Endothelial cell of umbilical vein (primary cell): Measurements from ENCODE around the gene CS. TPM values are rescaled to one million over a fixed set of nuclear protein-coding genes. Genes with fewer than 3 reads are reported as not detected.

Source experiments
- BruUV-seq: library from RNA; stranded (reverse); fragments of 400-500 nt; replicated peaks from 2 replicates; lab custom pipeline; 2021; lab: Mats Ljungman, UMichigan
- CTCF ChIA-PET: fragments of 300-600, 350-600 bp; sonication (Branson Sonifier 250); formaldehyde crosslinking; loops from one replicate; lab custom pipeline; 2021; ENCODE audit warnings: antibody characterized with exemption, inconsistent platforms; lab: Charles Lee
- POLR2A ChIA-PET: fragments of 300-600, 350-600 bp; sonication (Branson Sonifier 250); formaldehyde crosslinking; loops from one replicate; lab custom pipeline; 2021; ENCODE audit warnings: antibody characterized with exemption, inconsistent platforms; lab: Charles Lee
- DNase-seq: peaks from one replicate; pipeline ENCODE4 v3.0.0-alpha.2; 2011; ENCODE audit warnings: low read depth, low spot score
- FAIRE-seq: peaks from 2 replicates; lab custom pipeline; 2011; peaks lifted over from hg19 to GRCh38; lab: Jason Lieb, UNC
- H2AFZ ChIP-seq: 2 replicates; pipeline ENCODE4 v1.6.0; 2012; ENCODE audit warnings: low read depth, low read length, control low read depth, inconsistent platforms
- H3K27ac ChIP-seq: 2 replicates; pipeline ENCODE4 v1.5.1; 2011; ENCODE audit warnings: low read depth, mild to moderate bottlenecking, control low read depth, low read length, moderate library complexity; ENCODE audit not compliant: insufficient read depth
- H3K27me3 ChIP-seq, 2 experiments: 2 replicates each; pipeline versions ENCODE4 v1.6.0 to v1.6.1; 2011; ENCODE audit warnings: low read length in 2 of 2, mixed read lengths in 1 of 2; ENCODE audit not compliant: control insufficient read depth in 2 of 2, insufficient read depth in 2 of 2
- H3K36me3 ChIP-seq, 2 experiments: 2 replicates in 1 of 2; 3 replicates in 1 of 2; pipeline ENCODE4 v1.5.1; 2011; ENCODE audit warnings: low read length in 2 of 2, mild to moderate bottlenecking in 1 of 2, moderate library complexity in 1 of 2; ENCODE audit not compliant: control insufficient read depth in 2 of 2, insufficient read depth in 2 of 2; ENCODE audit errors: extremely low read depth in 1 of 2
- H3K4me1 ChIP-seq: 3 replicates; pipeline ENCODE4 v1.5.1; 2011; ENCODE audit warnings: mild to moderate bottlenecking, low read length; ENCODE audit not compliant: control insufficient read depth, insufficient read depth; ENCODE audit errors: extremely low read depth
- H3K4me2 ChIP-seq: 2 replicates; pipeline ENCODE4 v1.6.1; 2011; ENCODE audit warnings: low read length, control low read depth, mixed read lengths; ENCODE audit not compliant: insufficient read depth
- H3K4me3 ChIP-seq, 3 experiments: fragments of 200-600 bp in 1 of 3; sonication (generic), shearing (Covaris generic) in 1 of 3; replicated peaks in 1 of 3; 2 replicates each; pipeline ENCODE4 v1.5.1; 2011 to 2016; ENCODE audit warnings: control low read depth in 3 of 3, low read length in 3 of 3, mild to moderate bottlenecking in 2 of 3, inconsistent platforms in 1 of 3, low read depth in 1 of 3, moderate library complexity in 1 of 3; ENCODE audit not compliant: insufficient read depth in 1 of 3
- H3K79me2 ChIP-seq: 2 replicates; pipeline ENCODE4 v1.6.0; 2012; ENCODE audit warnings: low read length, inconsistent platforms; ENCODE audit not compliant: control insufficient read depth, insufficient read depth
- H3K9ac ChIP-seq: replicated peaks from 2 replicates; pipeline ENCODE3; 2011; ENCODE audit warnings: low read length, control low read depth; ENCODE audit not compliant: insufficient read depth; ENCODE audit errors: extremely low read depth
- H3K9me1 ChIP-seq: replicated peaks from 3 replicates; pipeline ENCODE4 v1.6.0; 2011; ENCODE audit warnings: mild to moderate bottlenecking, low read length; ENCODE audit not compliant: control insufficient read depth, insufficient read depth; ENCODE audit errors: extremely low read depth
- H3K9me3 ChIP-seq: replicated peaks from 2 replicates; pipeline ENCODE4 v1.5.1; 2012; ENCODE audit warnings: low read length, inconsistent platforms; ENCODE audit not compliant: control insufficient read depth, insufficient read depth
- H4K20me1 ChIP-seq: replicated peaks from 2 replicates; pipeline ENCODE3; 2011; ENCODE audit warnings: mild to moderate bottlenecking, low read length; ENCODE audit not compliant: control insufficient read depth, insufficient read depth; ENCODE audit errors: extremely low read depth
- EZH2 ChIP-seq: IDR thresholded peaks from 2 replicates; pipeline ENCODE4 v1.6.1; 2012; ENCODE audit warnings: borderline replicate concordance, low read depth, mild to moderate bottlenecking, moderate library complexity, low read length, inconsistent platforms; ENCODE audit not compliant: severe bottlenecking
- FOS ChIP-seq: IDR thresholded peaks from 2 replicates; pipeline ENCODE4 v1.6.1; 2011; ENCODE audit warnings: mild to moderate bottlenecking, low read length, moderate library complexity, borderline replicate concordance; ENCODE audit not compliant: insufficient read depth
- GATA2 ChIP-seq: IDR thresholded peaks from 2 replicates; pipeline ENCODE4 v1.7.0; 2011; ENCODE audit warnings: low read depth, mild to moderate bottlenecking, moderate library complexity, mixed read lengths, low read length; ENCODE audit not compliant: insufficient read length, insufficient read depth
- JUN ChIP-seq: IDR thresholded peaks from 2 replicates; pipeline ENCODE4 v1.6.1; 2011; ENCODE audit warnings: borderline replicate concordance, low read depth; ENCODE audit not compliant: insufficient read length, insufficient read depth
- MYC ChIP-seq: IDR thresholded peaks from one replicate; pipeline ENCODE4 v1.6.1; 2011; ENCODE audit warnings: mild to moderate bottlenecking, low read depth, low read length
- POLR2A ChIP-seq: IDR thresholded peaks from 2 replicates; pipeline ENCODE4 v1.6.1; 2012; ENCODE audit warnings: low read depth, mild to moderate bottlenecking, control low read depth, low read length
- POLR2AphosphoS5 ChIP-seq: IDR thresholded peaks from 2 replicates; pipeline ENCODE4 v1.6.1; 2012; ENCODE audit warnings: low read depth, mild to moderate bottlenecking, control low read depth, low read length, moderate library complexity; ENCODE audit not compliant: insufficient read depth
- dilution Hi-C: fragments of 300-500 bp; cut with MboI; formaldehyde crosslinking; loops from one replicate; pipeline ENCODE4 v1.15.0; 2019; ENCODE audit warnings: low sequenced_read_pairs; ENCODE audit not compliant: extremely low pct_ligation_motif_present
- intact Hi-C: fragments of 100-400 bp; cut with micrococcal nuclease; formaldehyde crosslinking; loops from one replicate; pipeline ENCODE4 v1.10.0; 2022
- polyA plus RNA-seq, 4 experiments: library from polyadenylated mRNA; depleted of rRNA in 3 of 4; stranded (reverse) in 3 of 4; unstranded in 1 of 4; fragments of >200 nt; gene quantifications; 2 replicates each; pipeline versions ENCODE4 v1.2.1 to v1.2.3, GENCODE V29; 2011 to 2012; ENCODE audit warnings: missing spikeins in 1 of 4
- total RNA-seq: library from RNA; stranded (reverse); gene quantifications from 2 replicates; pipeline ENCODE4 v1.2.3, GENCODE V29; 2021
- TF ChIP-seq, protein P1 (sequence below): IDR thresholded peaks from 2 replicates; pipeline ENCODE4 v1.6.1; 2011; ENCODE audit not compliant: insufficient read depth, insufficient read length
- TF ChIP-seq, protein P2 (sequence below), 2 donors: IDR thresholded peaks; 1 replicate in 1 of 2; 2 replicates in 1 of 2; pipeline ENCODE4 v1.5.1; 2011; ENCODE audit warnings: low read length in 2 of 2, mild to moderate bottlenecking in 2 of 2, moderate library complexity in 2 of 2, control low read depth in 1 of 2, inconsistent platforms in 1 of 2, low read depth in 1 of 2; ENCODE audit not compliant: insufficient read depth in 1 of 2; ENCODE audit errors: extremely low read depth in 1 of 2

Gene CS
- total and polyA plus RNA-seq, 2 donors (not counting 3 experiments of a cell fraction or from before 2014, with no cell fraction given), result 129 to 312 TPM

- Histone ChIP-seq H3K27me3 (no peaks in the 10 kb centered on the region), H3K4me3 (no peak overlapping the region), H3K36me3 (peaks cover 28 to 52% of the 10 kb centered on the region in 2 experiments), H4K20me1 (no peaks in the 10 kb centered on the region), H2AFZ (no peak overlapping the region), H3K79me2 (peaks cover 26% of the 10 kb centered on the region), H3K9me3 (no peaks in the 10 kb centered on the region), H3K9me1 (no peaks in the 10 kb centered on the region), H3K27ac (no peak overlapping the region), H3K9ac (no peak overlapping the region), H3K4me1 (peaks cover 12% of the 10 kb centered on the region), H3K4me2 (no peak overlapping the region)
- DNase-seq, result no peak
- BruUV-seq, result no TSS peak
- ChIA-PET CTCF (interaction anchor here (1.1 to 1.4 kb wide), 2 partner anchors 12 to 47 kb away, joined by 3 read pairs; no protein-coding TSS in a partner anchor), POLR2A (no interaction called here)
- intact Hi-C loops, result no loop called here
- no peak for TF ChIP-seq POLR2AphosphoS5
- TF ChIP-seq, protein P1, sequence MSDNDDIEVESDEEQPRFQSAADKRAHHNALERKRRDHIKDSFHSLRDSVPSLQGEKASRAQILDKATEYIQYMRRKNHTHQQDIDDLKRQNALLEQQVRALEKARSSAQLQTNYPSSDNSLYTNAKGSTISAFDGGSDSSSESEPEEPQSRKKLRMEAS, result no peak
- TF ChIP-seq POLR2A, result no peak
- no peak for TF ChIP-seq GATA2
- dilution Hi-C loops, result no loop called here
- no peak for FAIRE-seq
Measured at GRCh38 chr12:56253091-56253490, 47.0 kb downstream of the CS start.

- TF ChIP-seq FOS (no peak), POLR2A (no peak), MYC (no peak), POLR2AphosphoS5 (no peak), GATA2 (no peak), JUN (no peak), EZH2 (no peak)
- TF ChIP-seq, protein P2, sequence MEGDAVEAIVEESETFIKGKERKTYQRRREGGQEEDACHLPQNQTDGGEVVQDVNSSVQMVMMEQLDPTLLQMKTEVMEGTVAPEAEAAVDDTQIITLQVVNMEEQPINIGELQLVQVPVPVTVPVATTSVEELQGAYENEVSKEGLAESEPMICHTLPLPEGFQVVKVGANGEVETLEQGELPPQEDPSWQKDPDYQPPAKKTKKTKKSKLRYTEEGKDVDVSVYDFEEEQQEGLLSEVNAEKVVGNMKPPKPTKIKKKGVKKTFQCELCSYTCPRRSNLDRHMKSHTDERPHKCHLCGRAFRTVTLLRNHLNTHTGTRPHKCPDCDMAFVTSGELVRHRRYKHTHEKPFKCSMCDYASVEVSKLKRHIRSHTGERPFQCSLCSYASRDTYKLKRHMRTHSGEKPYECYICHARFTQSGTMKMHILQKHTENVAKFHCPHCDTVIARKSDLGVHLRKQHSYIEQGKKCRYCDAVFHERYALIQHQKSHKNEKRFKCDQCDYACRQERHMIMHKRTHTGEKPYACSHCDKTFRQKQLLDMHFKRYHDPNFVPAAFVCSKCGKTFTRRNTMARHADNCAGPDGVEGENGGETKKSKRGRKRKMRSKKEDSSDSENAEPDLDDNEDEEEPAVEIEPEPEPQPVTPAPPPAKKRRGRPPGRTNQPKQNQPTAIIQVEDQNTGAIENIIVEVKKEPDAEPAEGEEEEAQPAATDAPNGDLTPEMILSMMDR (IDR thresholded peaks at IDR 0.05; ENCODE audit: extremely low read depth in 1 of 2, insufficient read depth in 1 of 2, low read depth in 1 of 2, low read length in 2 of 2), result no peak
- TF ChIP-seq, protein P1, result no peak
- FAIRE-seq, result no peak
- Histone ChIP-seq H3K4me2 (no peak overlapping the region), H3K79me2 (peaks cover 22% of the 10 kb centered on the region), H3K9me1 (no peaks in the 10 kb centered on the region), H3K4me3 (no peak overlapping the region), H3K4me1 (peaks cover 12% of the 10 kb centered on the region), H4K20me1 (no peaks in the 10 kb centered on the region), H3K27me3 (no peaks in the 10 kb centered on the region), H3K27ac (no peak overlapping the region), H3K9me3 (no peaks in the 10 kb centered on the region), H3K9ac (no peak overlapping the region), H3K36me3 (peaks cover 30 to 56% of the 10 kb centered on the region in 2 experiments), H2AFZ (no peak overlapping the region)
- CTCF ChIA-PET, result interaction anchor here (1.1 to 1.4 kb wide), 2 partner anchors 11 to 46 kb away, joined by 3 read pairs; no protein-coding TSS in a partner anchor
- dilution Hi-C loops (no loop called here), intact Hi-C loops (no loop called here)
- no TSS peak for BruUV-seq
- POLR2A ChIA-PET, result no interaction called here
- DNase-seq, result no peak
Measured at GRCh38 chr12:56252649-56253048, 47.5 kb downstream of the CS start.
